HG03442 (cell line): ENCODE measurements around the gene BIN1.

Experiments
- ATAC-seq: cut with Tn5 transposase; IDR thresholded peaks from one replicate; pipeline ENCODE4 v1.9.1; 2021; ENCODE audit warnings: mild to moderate bottlenecking, moderate library complexity; ENCODE audit not compliant: unreplicated experiment

Gene BIN1

GRCh38 chr2:127049927-127050802 is 56.8 kb downstream of the BIN1 start:
- peak; percentile 70 for ATAC-seq

GRCh38 chr2:127048969-127049897 is 57.7 kb downstream of the BIN1 start:
- ATAC-seq, result no peak

GRCh38 chr2:127048618-127048935 is 58.4 kb downstream of the BIN1 start:
- ATAC-seq, result no peak

GRCh38 chr2:127047716-127048617 is 59.0 kb downstream of the BIN1 start:
- ATAC-seq, result no peak

GRCh38 chr2:127047054-127047453 is 59.9 kb downstream of the BIN1 start:
- no peak for ATAC-seq

GRCh38 chr2:127046579-127046978 is 60.4 kb downstream of the BIN1 start:
- ATAC-seq, result no peak

- ATAC-seq, result no peak
These were observed 61.0 kb downstream of the BIN1 start for GRCh38 chr2:127045792-127046501.

- ATAC-seq, result no peak
These were observed 61.8 kb downstream of the BIN1 start for GRCh38 chr2:127044977-127045661.

- ATAC-seq, result no peak
These were observed 62.7 kb downstream of the BIN1 start for GRCh38 chr2:127044165-127044718.

- ATAC-seq, result no peak
These were observed 63.4 kb downstream of the BIN1 start for GRCh38 chr2:127043367-127044164.

- no peak for ATAC-seq
These were observed 65.5 kb downstream of the BIN1 start for GRCh38 chr2:127041259-127041970.

- ATAC-seq, result no peak
These were observed 66.8 kb downstream of the BIN1 start for GRCh38 chr2:127040169-127040568.

GRCh38 chr2:127039387-127040031 is 67.4 kb downstream of the BIN1 start:
- ATAC-seq, result peak; percentile 79

GRCh38 chr2:127037476-127037875 is 69.5 kb downstream of the BIN1 start:
- ATAC-seq, result no peak

GRCh38 chr2:127034883-127035611 is 71.9 kb downstream of the BIN1 start:
- ATAC-seq, result peak; percentile 44

- ATAC-seq, result no peak
These were observed 72.9 kb downstream of the BIN1 start for GRCh38 chr2:127034051-127034450.

- peak; percentile 39 for ATAC-seq
These were observed 74.3 kb downstream of the BIN1 start for GRCh38 chr2:127032621-127033020.
